AG04450 (cell line): ENCODE data around the gene MUC2. TPM values are rescaled to one million over a fixed set of nuclear protein-coding genes. Genes with fewer than 3 reads are reported as not detected.

Experiments
- CTCF ChIA-PET: fragments of 300-600, 350-600 bp; formaldehyde crosslinking; extraction: SDS; loops from one replicate; lab custom pipeline; 2022; ENCODE audit warnings: antibody characterized with exemption, inconsistent platforms; lab: Charles Lee
- POLR2A ChIA-PET: fragments of 350-600 bp; formaldehyde crosslinking; extraction: SDS; loops from one replicate; lab custom pipeline; 2021; ENCODE audit warnings: antibody characterized with exemption, inconsistent platforms; lab: Yijun Ruan, JAX
- DNase-seq: peaks from one replicate; pipeline ENCODE4 v3.0.0-alpha.2; 2011; ENCODE audit warnings: low read depth, low spot score
- H3K27ac ChIP-seq: one replicate; pipeline ENCODE4 v1.5.1; 2012; ENCODE audit warnings: low read depth, low read length, control low read depth
- H3K27me3 ChIP-seq: one replicate; pipeline ENCODE4 v1.6.0; 2012; ENCODE audit warnings: low read length; ENCODE audit not compliant: control insufficient read depth, insufficient read depth
- H3K4me3 ChIP-seq: 2 replicates; pipeline ENCODE4 v1.5.1; 2011; ENCODE audit warnings: mild to moderate bottlenecking, low read depth, low read length, control low read depth
- H3K9me3 ChIP-seq: 2 replicates; pipeline ENCODE4 v1.5.1; 2012; ENCODE audit warnings: low read length; ENCODE audit not compliant: control insufficient read depth, insufficient read depth
- polyA plus RNA-seq: library from polyadenylated mRNA; depleted of rRNA; stranded (reverse); fragments of >200 nt; gene quantifications from 2 replicates; pipeline ENCODE4 v1.2.3, GENCODE V29; 2011
- TF ChIP-seq, protein P1 (sequence below): IDR thresholded peaks from 2 replicates; pipeline ENCODE4 v1.5.1; 2011; ENCODE audit warnings: low read depth, low read length, control low read depth, inconsistent platforms

The MUC2 gene
- polyA plus RNA-seq, 1 experiment = not detected

DNA sequence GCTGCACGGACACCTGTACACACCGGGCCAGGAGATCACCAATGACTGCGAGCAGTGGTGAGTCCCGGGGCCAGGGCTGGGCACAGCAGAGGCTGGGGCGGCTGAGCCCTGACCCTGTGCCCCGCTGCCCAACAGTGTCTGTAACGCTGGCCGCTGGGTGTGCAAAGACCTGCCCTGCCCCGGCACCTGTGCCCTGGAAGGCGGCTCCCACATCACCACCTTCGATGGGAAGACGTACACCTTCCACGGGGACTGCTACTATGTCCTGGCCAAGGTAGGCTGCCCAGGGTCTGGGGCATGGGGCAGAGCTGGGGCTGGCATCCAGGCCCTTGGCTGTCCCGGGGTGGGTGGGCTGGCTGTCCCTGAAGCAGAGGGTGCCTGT, 7.7 kb downstream of the MUC2 start:
- Histone ChIP-seq H3K4me3 (no peak overlapping the region), H3K27me3 (no peaks in the 10 kb centered on the region), H3K9me3 (peaks cover 72% of the 10 kb centered on the region), H3K27ac (no peak overlapping the region)
- ChIA-PET POLR2A (no interaction called here), CTCF (no interaction called here)
- no peak for DNase-seq
- TF ChIP-seq, protein P1, sequence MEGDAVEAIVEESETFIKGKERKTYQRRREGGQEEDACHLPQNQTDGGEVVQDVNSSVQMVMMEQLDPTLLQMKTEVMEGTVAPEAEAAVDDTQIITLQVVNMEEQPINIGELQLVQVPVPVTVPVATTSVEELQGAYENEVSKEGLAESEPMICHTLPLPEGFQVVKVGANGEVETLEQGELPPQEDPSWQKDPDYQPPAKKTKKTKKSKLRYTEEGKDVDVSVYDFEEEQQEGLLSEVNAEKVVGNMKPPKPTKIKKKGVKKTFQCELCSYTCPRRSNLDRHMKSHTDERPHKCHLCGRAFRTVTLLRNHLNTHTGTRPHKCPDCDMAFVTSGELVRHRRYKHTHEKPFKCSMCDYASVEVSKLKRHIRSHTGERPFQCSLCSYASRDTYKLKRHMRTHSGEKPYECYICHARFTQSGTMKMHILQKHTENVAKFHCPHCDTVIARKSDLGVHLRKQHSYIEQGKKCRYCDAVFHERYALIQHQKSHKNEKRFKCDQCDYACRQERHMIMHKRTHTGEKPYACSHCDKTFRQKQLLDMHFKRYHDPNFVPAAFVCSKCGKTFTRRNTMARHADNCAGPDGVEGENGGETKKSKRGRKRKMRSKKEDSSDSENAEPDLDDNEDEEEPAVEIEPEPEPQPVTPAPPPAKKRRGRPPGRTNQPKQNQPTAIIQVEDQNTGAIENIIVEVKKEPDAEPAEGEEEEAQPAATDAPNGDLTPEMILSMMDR = no peak

DNA sequence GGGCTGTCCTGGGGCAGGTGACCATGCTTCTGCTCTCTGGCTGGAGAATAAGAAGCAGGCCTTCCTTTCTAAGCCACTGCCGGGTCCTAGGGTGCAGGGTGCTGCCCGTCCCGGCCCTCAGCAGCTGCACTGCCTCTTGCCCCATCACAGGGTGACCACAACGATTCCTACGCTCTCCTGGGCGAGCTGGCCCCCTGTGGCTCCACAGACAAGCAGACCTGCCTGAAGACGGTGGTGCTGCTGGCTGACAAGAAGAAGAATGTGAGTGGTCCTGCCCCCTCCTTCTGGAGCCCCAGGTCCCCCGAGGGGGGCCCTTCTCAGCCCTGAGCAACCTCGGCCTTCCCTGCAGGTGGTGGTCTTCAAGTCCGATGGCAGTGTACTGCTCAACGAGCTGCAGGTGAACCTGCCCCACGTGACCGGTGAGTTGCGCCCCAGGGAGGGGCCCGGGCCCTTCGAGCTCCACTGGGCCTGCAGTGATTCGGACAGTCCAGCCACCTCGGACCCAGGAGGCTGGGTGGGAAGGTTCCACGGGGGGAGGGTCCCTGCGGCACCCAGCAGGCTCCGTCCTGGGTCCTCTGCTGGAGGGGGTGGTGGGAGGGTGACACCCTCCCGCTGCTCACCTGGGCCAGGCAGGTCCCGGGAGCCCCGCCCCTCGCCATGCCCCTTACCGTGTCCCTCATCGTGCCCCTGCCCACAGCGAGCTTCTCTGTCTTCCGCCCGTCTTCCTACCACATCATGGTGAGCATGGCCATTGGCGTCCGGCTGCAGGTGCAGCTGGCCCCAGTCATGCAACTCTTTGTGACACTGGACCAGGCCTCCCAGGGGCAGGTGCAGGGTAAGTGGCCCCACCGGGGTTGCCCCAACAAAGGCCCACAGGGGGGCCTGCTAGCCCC, 8.3 kb downstream of the MUC2 start:
- ChIA-PET CTCF (no interaction called here), POLR2A (no interaction called here)
- DNase-seq = no peak
- no peak overlapping the region for H3K4me3 ChIP-seq
- H3K27me3 ChIP-seq = no peaks in the 10 kb centered on the region
- H3K9me3 ChIP-seq = peaks cover 71% of the 10 kb centered on the region
- TF ChIP-seq, protein P1 = no peak
- H3K27ac ChIP-seq = no peak overlapping the region

DNA sequence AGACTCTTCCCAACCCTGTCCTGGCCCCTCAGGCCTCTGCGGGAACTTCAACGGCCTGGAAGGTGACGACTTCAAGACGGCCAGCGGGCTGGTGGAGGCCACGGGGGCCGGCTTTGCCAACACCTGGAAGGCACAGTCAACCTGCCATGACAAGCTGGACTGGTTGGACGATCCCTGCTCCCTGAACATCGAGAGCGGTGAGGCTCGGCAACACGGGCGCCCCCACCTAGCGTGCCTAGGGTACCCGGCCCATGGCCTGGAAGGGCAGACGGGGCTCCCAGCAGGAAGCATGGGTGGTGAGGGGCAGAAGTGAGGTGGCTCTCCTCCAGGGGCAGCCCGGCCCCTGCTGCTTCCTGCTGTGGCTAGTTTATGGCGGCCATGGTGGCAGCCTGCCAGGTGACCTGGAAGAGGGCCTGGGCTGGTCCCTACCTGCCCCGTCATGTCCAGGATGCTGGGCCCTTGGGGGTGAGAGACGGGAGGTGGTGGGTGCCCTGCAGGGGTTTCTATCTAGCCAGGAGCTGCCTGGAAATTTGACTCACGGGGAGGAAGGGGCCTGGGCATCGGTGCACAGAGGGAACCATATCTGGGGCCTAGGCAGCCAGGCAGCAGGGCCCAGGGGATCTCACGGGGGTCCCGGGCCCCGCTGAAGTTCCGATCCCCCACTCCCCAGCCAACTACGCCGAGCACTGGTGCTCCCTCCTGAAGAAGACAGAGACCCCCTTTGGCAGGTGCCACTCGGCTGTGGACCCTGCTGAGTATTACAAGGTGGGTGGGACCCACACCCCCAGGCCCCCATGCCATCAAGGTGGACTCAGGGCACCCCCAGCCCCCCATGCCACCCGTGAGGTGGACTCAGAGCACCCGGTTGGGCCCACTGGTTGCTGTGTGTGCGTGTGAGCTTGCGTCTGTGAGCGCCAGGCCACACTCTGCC, 9.2 kb downstream of the MUC2 start:
- no peaks in the 10 kb centered on the region for H3K27me3 ChIP-seq
- ChIA-PET POLR2A (no interaction called here), CTCF (no interaction called here)
- TF ChIP-seq, protein P1 = no peak
- H3K4me3 ChIP-seq = no peak overlapping the region
- DNase-seq = no peak
- H3K27ac ChIP-seq = no peak overlapping the region
- H3K9me3 ChIP-seq = peaks cover 73% of the 10 kb centered on the region

DNA sequence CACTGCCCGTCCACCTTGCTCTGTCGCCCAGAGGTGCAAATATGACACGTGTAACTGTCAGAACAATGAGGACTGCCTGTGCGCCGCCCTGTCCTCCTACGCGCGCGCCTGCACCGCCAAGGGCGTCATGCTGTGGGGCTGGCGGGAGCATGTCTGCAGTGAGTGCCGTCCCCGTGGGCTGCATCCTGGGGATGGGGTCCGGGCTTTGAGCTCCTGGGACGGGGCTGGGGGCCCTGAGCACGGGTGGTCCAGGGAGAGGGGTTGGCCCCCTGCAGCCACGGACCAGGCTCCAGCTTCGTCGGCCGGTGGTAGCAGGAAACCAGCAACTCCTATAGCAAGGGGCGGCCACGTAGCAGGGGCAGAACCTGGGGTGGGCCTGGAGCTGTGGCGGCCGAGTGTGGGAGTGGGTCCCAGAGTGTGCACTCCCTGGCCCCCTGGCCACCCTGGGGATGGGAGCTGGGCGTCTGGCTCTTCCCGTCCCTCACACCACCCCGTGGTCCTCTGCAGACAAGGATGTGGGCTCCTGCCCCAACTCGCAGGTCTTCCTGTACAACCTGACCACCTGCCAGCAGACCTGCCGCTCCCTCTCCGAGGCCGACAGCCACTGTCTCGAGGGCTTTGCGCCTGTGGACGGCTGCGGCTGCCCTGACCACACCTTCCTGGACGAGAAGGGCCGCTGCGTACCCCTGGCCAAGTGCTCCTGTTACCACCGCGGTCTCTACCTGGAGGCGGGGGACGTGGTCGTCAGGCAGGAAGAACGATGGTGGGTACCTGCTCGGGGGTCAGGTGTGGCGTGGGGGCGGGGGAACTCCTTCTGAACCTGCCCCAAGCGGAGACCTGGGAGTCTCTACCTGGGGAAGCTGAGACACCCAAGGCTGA, 10.1 kb downstream of the MUC2 start:
- POLR2A ChIA-PET = no interaction called here
- no peak for DNase-seq
- Histone ChIP-seq H3K27me3 (no peaks in the 10 kb centered on the region), H3K9me3 (peaks cover 82% of the 10 kb centered on the region), H3K27ac (no peak overlapping the region), H3K4me3 (no peak overlapping the region)
- TF ChIP-seq, protein P1 = no peak
- CTCF ChIA-PET = no interaction called here
